EH (cell line): ENCODE data around the gene PADI1.
A peak's percentile ranks its signal among the peaks of the same experiment; 100 is the strongest.
"Not testable (repeated sequence)": the region's sequence is repeated elsewhere in the genome, so short reads cannot be mapped to it uniquely, and the experiment has no call there.

ENCODE experiments used
- DNase-seq: peaks from one replicate; pipeline ENCODE4 v3.0.0-alpha.2; 2015; ENCODE audit warnings: low read depth

The PADI1 gene

GRCh38 chr1:17241780-17242074 is 36.8 kb downstream of the PADI1 start:
- DNase-seq = not testable (repeated sequence)

GRCh38 chr1:17243274-17243673 is 38.3 kb downstream of the PADI1 start:
- DNase-seq = no peak

- DNase-seq = no peak
Measured at GRCh38 chr1:17244821-17245740, 40.2 kb downstream of the PADI1 start.

- no peak for DNase-seq
Measured at GRCh38 chr1:17245816-17246325, 40.9 kb downstream of the PADI1 start.

GRCh38 chr1:17246971-17247370 is 42.0 kb downstream of the PADI1 start:
- DNase-seq = no peak

GRCh38 chr1:17248781-17249180 is 43.9 kb downstream of the PADI1 start, which contains the start of gene PADI3:
PADI3 (plus strand) TSS chr1:17249098; CDS start chr1:17249138, 40 bp downstream.
- DNase-seq = no peak

- DNase-seq = peak; percentile 43
Measured at GRCh38 chr1:17250601-17251000, 45.7 kb downstream of the PADI1 start.

GRCh38 chr1:17251246-17251645 is 46.3 kb downstream of the PADI1 start:
- DNase-seq = no peak

- peak; percentile 76 for DNase-seq
Measured at GRCh38 chr1:17251701-17252376, 46.9 kb downstream of the PADI1 start.

- DNase-seq = no peak
Measured at GRCh38 chr1:17255336-17255735, 50.4 kb downstream of the PADI1 start.

- DNase-seq = peak; percentile 37
Measured at GRCh38 chr1:17258116-17258757, 53.3 kb downstream of the PADI1 start.

GRCh38 chr1:17258758-17259130 is 53.8 kb downstream of the PADI1 start:
- no peak for DNase-seq

- DNase-seq = peak; percentile 72
Measured at GRCh38 chr1:17259233-17259873, 54.4 kb downstream of the PADI1 start.

GRCh38 chr1:17260264-17260663 is 55.3 kb downstream of the PADI1 start:
- DNase-seq = no peak

GRCh38 chr1:17260738-17261137 is 55.8 kb downstream of the PADI1 start:
- DNase-seq = no peak

GRCh38 chr1:17263936-17264335 is 59.0 kb downstream of the PADI1 start:
- DNase-seq = no peak

GRCh38 chr1:17264470-17264869 is 59.5 kb downstream of the PADI1 start:
- DNase-seq = no peak

GRCh38 chr1:17265162-17265561 is 60.2 kb downstream of the PADI1 start:
- peak; percentile 68 for DNase-seq

- DNase-seq = no peak
Measured at GRCh38 chr1:17265950-17266349, 61.0 kb downstream of the PADI1 start.

- no peak for DNase-seq
Measured at GRCh38 chr1:17270891-17271765, 66.2 kb downstream of the PADI1 start.

- no peak for DNase-seq
Measured at GRCh38 chr1:17272066-17272465, 67.1 kb downstream of the PADI1 start.
